ENCODE data around the gene APBB1IP. TPM values are rescaled to one million over a fixed set of nuclear protein-coding genes. Genes with fewer than 3 reads are reported as not detected.
A peak's percentile ranks its signal among the peaks of the same experiment; 100 is the strongest.

Gene APBB1IP
- total RNA-seq, 6 experiments from 2014 or later: 30.7 to 37.6 (median 35.5) TPM

DNA sequence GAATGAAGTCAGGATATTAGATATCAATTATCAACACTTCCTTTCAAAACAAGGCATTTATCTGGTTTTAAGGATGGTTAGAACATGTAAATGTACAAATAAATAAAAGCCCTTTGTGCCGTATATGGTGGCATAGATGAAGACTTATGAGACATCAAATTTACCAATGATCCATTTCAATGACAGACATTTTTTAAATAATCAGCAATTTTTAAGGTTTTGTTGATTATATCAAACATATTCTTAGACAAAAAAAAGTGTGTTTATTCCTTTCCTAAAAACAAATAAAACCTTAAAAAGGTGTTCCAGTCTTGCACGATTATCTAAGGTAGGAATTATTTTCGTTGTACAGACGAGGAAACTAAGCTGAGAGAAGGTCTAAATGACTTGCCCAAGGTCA lies 13.8 kb downstream of the APBB1IP start:
- H3K27ac Mint-ChIP-seq: no peak overlapping the region
- H3K4me1 Mint-ChIP-seq (ENCODE audit: low read depth): peaks cover 40% of the 10 kb centered on the region
- peaks cover 25% of the 10 kb centered on the region for H3K36me3 Mint-ChIP-seq (ENCODE audit: low read depth)
- TF ChIP-seq, protein P1, sequence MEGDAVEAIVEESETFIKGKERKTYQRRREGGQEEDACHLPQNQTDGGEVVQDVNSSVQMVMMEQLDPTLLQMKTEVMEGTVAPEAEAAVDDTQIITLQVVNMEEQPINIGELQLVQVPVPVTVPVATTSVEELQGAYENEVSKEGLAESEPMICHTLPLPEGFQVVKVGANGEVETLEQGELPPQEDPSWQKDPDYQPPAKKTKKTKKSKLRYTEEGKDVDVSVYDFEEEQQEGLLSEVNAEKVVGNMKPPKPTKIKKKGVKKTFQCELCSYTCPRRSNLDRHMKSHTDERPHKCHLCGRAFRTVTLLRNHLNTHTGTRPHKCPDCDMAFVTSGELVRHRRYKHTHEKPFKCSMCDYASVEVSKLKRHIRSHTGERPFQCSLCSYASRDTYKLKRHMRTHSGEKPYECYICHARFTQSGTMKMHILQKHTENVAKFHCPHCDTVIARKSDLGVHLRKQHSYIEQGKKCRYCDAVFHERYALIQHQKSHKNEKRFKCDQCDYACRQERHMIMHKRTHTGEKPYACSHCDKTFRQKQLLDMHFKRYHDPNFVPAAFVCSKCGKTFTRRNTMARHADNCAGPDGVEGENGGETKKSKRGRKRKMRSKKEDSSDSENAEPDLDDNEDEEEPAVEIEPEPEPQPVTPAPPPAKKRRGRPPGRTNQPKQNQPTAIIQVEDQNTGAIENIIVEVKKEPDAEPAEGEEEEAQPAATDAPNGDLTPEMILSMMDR (IDR thresholded peaks at IDR 0.05): no peak
- peaks cover 6% of the 10 kb centered on the region; the same call in 1 of the 2 replicates for H3K9me3 Mint-ChIP-seq
- no peak for DNase-seq
- no peak overlapping the region for H3K4me3 Mint-ChIP-seq
- H3K27me3 Mint-ChIP-seq (ENCODE audit: insufficient read depth): no peaks in the 10 kb centered on the region; the same call in 1 of the 2 replicates

DNA sequence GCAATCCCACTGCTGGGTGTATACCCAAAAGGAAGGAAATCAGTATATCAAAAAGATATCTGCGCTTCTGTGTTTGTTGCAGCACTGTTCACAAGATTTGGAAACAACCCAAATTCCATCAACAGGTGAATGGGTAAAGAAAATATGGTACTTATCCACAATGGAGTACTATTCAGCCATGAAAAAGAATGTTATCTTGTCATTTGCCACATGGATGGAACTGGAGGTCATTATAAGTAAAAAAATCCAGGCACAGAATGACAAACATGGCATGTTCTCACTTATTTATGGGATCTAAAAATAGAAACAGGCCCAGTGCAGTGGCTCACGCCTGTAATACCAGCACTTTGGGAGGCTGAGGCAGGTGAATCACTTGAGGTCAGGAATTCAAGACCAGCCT lies 15.7 kb downstream of the APBB1IP start:
- DNase-seq: no peak
- Mint-ChIP-seq H3K4me3 (no peak overlapping the region), H3K4me1 (ENCODE audit: low read depth) (peaks cover 47% of the 10 kb centered on the region), H3K9me3 (peaks cover 6% of the 10 kb centered on the region; the same call in 1 of the 2 replicates), H3K27ac (no peak overlapping the region), H3K36me3 (ENCODE audit: low read depth) (peaks cover 31% of the 10 kb centered on the region), H3K27me3 (ENCODE audit: insufficient read depth) (no peaks in the 10 kb centered on the region; the same call in 1 of the 2 replicates)
- TF ChIP-seq, protein P1 (IDR thresholded peaks at IDR 0.05): no peak

DNA sequence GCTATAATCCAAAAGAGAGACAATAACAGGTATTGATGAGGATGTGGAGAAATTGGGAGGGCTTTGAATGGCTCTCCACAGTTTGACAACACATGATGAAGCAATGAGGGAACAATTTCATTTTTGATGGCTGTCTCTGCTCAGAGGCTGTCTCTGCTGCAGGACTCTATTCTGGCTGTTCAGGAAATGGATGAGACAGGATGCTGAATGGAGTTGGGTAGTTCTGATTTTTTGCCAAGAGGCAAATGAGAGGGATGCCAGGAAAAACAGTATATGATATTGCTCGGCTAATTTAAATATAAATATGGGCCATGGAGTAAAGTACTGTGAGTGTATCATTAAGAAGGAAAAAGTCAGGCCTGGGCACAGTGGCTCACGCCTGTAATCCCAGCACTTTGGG lies 16.8 kb downstream of the APBB1IP start:
- H3K27me3 Mint-ChIP-seq (ENCODE audit: insufficient read depth): no peaks in the 10 kb centered on the region; the same call in 1 of the 2 replicates
- H3K9me3 Mint-ChIP-seq: peaks cover 6% of the 10 kb centered on the region; the same call in 1 of the 2 replicates
- TF ChIP-seq, protein P1 (IDR thresholded peaks at IDR 0.05): no peak
- H3K4me1 Mint-ChIP-seq (ENCODE audit: low read depth): peaks cover 46% of the 10 kb centered on the region
- no peak for DNase-seq
- 0 out of 2 replicates have a peak overlapping the region, but pooled peaks have one; percentile 24 for H3K27ac Mint-ChIP-seq
- H3K4me3 Mint-ChIP-seq: no peak overlapping the region
- peaks cover 25% of the 10 kb centered on the region for H3K36me3 Mint-ChIP-seq (ENCODE audit: low read depth)

DNA sequence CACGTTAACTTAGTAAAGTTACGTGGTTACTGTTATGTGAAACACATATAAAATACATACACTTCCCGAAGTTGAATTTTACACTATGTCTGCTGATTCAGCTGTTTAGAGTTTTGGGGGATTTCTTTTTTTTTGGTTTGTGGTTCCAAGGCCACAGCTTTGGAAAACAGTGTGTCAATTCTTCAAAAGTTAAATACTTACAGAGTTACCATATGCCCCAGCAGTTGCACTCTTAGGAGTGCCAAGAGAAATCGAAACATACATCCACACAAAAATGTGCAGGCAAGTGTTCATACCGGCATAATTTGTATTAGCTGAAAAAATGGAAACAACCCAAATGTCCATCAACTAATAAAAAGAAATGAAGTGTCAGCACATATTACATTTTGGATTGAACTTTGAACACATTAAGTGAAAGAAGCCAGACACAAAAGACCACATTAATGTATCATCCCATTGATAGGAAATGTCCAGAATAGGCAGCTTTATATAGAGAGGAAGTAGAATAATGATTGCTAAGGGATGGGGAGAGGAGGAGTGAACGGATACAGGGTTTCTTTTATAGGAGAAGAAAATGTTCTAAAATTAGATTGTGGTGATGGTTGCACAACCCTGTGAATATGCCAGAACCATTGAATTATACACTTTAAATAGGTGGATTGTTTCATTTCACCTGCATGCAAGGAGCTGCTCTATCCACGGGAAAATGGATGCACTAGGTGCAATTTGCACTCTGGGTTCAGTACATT lies 17.6 kb downstream of the APBB1IP start:
- Mint-ChIP-seq H3K9me3 (peaks cover 6% of the 10 kb centered on the region; the same call in 1 of the 2 replicates), H3K4me1 (ENCODE audit: low read depth) (peaks cover 46% of the 10 kb centered on the region), H3K4me3 (peak overlapping the region; percentile 8; the same call in 1 of the 2 replicates), H3K27me3 (ENCODE audit: insufficient read depth) (no peaks in the 10 kb centered on the region; the same call in 1 of the 2 replicates), H3K27ac (peak overlapping the region; percentile 27), H3K36me3 (ENCODE audit: low read depth) (peaks cover 28% of the 10 kb centered on the region)
- no peak for DNase-seq
- TF ChIP-seq, protein P1 (IDR thresholded peaks at IDR 0.05): no peak

DNA sequence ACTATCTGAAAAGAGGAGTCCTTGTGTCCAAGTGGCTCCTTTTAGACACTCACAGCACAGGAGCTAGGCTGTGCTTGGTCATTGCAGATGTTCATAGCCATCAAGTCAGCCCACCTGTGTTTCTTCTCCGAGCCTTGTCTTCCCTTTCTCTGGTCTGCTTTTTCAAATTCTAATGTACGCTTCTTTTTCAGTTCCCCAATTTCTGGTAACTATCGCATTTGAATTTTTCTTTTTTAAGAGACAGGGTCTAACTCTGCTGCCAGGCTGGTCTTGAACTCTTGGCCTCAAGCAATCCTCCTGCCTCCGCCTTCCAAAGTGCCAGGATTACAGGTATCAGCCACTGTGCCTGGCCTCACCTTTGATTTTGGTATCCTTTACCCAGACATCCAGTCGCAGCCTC lies 18.9 kb downstream of the APBB1IP start:
- Mint-ChIP-seq H3K27me3 (ENCODE audit: insufficient read depth) (no peaks in the 10 kb centered on the region; the same call in 1 of the 2 replicates), H3K36me3 (ENCODE audit: low read depth) (peaks cover 27% of the 10 kb centered on the region), H3K4me1 (ENCODE audit: low read depth) (peaks cover 46% of the 10 kb centered on the region), H3K9me3 (peaks cover 6% of the 10 kb centered on the region; the same call in 1 of the 2 replicates), H3K27ac (peak overlapping the region; percentile 50), H3K4me3 (no peak overlapping the region)
- TF ChIP-seq, protein P1 (IDR thresholded peaks at IDR 0.05): no peak
- no peak for DNase-seq
